ENCODE measurements around the gene PPARA.

Gene PPARA

DNA sequence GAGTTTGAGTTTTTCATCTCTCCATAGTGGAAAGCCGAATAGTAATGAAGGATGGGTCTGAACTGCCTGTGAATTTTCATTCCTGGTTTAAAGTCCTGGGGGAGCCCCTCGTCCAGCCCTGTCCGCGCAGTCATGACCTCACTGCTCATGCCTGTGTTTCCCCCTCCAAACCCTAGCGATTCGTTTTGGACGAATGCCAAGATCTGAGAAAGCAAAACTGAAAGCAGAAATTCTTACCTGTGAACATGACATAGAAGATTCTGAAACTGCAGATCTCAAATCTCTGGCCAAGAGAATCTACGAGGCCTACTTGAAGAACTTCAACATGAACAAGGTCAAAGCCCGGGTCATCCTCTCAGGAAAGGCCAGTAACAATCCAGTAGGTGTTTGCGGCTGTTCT, 69.3 kb downstream of the PPARA start:
- no peak for DNase-seq

DNA sequence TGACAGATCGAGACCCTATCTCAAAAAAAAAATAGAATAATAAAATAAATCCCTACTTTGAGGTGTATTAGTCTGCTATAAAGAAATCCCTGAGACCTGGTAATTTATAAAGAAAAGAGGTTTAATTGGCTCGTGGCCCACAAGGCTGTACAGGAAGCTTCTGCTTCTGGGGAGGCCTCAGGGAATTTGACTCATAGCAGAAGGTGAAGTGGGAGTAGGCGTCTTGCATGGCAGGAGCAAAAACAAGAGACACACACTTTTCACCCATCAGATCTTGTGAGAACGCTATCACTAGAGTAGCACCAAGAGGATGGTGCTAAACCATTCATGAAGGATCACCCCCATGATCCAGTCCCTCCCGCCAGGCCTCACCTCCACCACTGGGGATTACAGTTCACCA, 70.6 kb downstream of the PPARA start:
- no peak for DNase-seq

DNA sequence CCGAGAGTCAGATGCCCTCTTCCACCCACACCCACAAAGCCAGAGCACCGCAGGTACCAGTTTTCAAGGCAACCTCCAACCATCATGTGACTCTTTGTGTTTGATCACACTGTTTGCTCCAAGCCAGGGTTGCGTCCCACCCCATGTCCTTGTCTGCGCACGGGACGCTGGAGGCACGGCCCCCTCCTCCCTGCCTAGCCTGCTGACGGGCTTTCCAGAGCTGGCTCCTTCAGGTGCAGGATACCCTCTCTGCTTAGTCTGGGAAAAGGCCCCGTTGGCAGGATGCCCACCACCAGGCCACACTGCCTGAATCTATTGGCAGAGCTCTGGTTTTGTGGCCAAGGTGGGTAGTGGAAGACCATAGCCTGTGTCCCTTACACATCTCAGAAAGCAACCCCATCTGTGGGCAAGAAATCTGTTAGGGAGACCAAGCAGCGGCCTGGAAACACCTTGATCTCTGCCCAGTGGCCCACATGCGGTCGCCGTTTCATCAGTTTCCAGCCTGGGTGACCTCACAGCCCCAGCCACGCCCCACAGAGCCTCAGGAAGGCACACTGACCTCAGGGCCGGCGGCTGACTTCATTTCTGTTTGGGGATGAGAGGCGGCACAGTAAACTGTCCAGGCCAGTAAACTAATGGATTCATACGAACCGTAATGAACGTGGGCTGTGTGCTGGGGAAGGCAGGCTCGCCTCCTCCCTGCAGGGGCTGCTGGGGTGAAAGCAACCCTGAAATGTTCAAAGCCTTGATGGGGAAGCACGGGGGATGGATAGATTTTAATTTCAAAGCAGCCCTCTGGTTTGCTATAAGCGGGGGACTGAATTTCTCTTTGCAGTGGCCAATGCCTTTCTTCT, 73.9 kb downstream of the PPARA start:
- DNase-seq, result no peak

DNA sequence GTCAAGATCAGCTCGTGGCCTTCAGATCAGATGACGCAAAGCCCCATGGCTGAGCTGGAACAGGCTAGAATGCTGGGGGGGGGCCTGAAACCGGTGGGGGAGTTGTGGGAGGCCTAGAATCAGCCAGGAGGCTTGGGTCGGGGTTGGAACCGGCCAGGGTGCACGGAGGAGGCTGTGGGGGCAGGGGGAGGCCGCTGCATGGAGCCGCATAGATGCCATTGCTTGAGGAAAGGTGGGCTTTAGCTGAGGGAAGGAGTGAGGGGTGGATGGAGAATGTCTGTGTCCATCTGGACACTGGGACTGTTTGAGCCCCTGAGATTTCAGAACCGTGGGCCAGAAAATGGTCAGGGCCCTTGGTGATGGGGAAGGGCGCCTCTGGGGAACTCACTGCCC, 74.6 kb downstream of the PPARA start:
- no peak for DNase-seq

DNA sequence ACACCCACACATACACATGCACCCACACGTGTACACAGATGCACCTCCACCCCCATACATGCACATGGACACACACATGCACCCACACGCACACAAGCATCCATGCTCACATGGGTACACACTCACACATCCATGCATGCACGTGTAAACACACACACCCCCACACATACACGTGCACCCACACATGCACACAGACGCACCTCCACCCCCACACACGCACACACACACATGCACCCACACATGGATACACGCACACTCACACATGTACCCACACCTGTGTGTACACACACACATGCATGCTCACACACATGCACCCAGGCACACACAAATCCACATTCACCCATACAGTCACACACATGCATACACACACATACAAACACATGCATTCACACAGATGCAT, 75.3 kb downstream of the PPARA start:
- no peak for DNase-seq

GRCh38 chr22:46226577-46226976, 76.3 kb downstream of the PPARA start:
- DNase-seq, result no peak

- no peak for DNase-seq
These were observed 79.4 kb downstream of the PPARA start for GRCh38 chr22:46229701-46230100.

- no peak for DNase-seq
These were observed 80.1 kb downstream of the PPARA start for GRCh38 chr22:46230262-46230901.

DNA sequence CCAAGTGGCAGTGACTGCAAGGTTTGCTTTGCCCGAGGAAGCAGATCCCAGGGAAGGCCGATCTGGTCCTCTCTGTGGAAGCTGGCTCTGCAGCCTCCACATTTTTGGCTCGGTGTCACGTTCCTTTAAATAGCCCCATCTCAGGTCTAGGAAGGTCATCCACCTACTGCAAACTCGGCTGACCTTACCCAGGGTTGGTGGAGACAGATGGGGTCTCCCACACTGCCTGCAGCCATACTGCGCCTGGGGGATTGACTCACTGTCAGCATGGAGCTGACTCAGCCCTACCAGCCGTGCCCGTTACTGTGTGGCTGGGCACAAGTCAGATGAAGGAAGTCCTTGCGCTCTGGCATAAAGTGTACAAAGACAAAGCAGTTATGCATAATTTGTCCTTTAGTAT, 82.9 kb downstream of the PPARA start:
- peak; percentile 60 for DNase-seq

- DNase-seq, result no peak
These were observed 84.6 kb downstream of the PPARA start for GRCh38 chr22:46234969-46235368.

DNA sequence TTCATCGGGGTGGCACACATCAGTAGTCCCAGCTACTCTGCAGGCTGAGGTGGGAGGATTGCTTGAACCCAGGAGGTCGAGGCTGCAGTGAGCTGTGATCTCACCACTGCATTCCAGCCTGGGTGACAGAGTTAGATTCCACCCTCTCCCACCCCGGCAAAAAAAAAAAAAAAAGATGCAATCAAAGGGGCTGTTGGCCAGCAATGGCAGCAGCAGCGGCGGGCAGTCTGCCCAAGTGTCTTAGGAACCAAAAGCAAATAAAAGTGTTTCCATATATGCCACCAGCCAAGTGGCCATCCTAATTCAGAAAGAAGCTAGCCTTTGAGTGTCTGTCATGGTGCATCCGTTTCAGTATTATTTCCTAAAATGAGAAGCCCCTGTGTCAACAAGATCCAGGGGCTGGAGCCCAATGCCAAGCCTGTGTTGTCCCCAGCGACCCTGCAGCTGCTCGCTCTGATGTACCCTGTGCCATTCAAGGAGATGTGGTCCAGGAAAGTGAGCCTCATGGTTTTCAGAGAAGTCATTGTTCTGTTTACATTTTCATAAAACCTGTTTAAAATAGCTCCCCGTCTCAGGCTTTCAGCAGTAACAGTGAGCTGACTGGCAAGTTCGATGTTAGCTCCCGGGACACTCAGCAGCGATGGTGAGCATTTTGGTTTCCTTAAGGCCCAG, 87.3 kb downstream of the PPARA start:
- no peak for DNase-seq

- no peak for DNase-seq
These were observed 88.2 kb downstream of the PPARA start for GRCh38 chr22:46238541-46238940.

GRCh38 chr22:46239261-46240048, 89.1 kb downstream of the PPARA start:
- no peak for DNase-seq

DNA sequence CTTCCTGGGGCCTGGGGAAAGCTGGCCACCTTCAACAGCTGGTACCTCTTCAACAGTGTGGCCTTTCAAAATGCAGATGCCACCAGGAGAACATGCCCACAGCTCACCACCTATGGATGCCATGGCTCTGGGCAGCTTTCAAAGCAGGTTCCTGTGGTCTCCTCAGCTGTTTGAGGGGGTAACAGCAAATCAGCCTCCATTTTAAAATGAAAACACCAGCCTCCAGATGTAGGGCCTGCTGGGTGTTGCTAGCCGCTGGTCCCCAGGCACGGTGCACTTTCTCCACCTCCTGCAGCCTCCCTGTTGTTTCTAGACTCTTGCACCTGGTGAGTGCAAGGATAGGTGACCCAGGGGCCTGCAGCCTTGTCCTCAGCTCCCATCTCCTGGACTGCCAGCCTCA, 89.7 kb downstream of the PPARA start:
- no peak for DNase-seq

DNA sequence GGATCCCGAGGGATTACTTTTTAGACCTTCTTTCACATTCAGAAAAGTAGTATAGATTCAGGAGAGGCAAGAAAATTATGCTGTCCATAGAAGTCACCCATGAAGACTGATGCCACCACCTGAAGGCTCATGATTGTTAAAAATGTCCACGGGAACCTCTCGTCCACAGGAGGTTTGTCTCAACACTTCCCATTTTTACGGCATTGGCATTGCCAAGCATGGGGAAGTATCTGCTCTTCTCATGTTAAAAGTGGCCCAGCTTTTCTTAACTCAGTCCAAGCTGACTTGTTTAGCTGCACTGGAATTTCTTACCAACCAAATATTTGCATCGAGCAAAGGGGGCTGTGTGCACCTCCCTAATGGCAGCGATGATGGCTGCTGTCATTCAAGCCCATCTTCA, 90.2 kb downstream of the PPARA start:
- no peak for DNase-seq

DNA sequence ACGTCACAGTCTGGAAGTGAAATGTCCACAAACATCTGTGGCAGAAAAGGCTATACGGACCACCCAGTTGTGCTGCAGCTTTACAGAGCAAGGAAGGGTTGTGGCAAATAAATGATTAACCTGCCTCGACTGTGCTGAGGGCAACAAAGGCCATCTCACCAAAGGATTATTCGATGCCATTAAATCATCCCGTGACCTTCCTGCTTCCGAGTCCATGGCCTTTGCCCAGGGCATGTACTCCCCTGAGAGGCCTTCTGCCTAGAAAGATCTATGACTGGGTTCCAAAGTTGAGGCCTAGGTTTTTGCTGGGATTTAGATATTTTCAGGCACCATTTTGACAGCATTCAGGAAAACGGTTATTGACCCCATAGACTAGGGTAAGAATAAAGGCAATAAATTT, 90.6 kb downstream of the PPARA start:
- no peak for DNase-seq

DNA sequence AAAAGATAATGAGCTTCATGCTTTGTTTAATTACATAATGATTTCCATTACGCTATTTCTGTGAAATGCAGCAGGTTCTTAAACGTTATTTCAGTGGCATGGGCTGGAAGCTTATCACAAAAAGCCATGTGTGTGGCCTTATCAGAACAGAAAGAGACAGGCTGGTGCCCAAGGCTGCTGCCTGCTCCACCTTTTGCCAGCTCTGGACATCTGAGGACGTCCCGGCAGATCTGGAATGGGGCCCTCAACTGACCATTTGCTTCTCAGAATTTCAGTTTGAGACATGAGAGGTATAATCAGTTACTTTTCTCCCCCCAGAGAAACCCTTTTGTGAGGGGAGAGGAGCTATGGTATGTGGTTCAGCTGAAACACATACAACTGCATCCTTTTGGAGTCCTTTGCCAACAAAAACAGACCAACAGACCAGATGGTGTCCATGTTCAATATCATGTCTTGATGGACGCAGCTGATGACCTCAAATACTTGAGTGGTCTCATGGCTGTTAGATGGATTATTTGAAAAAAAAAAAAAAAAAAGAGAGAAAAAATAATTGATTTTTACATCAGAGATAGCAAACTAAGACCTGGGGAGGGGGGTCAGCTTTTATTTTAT, 91.2 kb downstream of the PPARA start:
- DNase-seq, result no peak

GRCh38 chr22:46242076-46242475, 91.8 kb downstream of the PPARA start:
- DNase-seq, result no peak

- DNase-seq, result no peak
These were observed 94.4 kb downstream of the PPARA start for GRCh38 chr22:46244771-46245170.

DNA sequence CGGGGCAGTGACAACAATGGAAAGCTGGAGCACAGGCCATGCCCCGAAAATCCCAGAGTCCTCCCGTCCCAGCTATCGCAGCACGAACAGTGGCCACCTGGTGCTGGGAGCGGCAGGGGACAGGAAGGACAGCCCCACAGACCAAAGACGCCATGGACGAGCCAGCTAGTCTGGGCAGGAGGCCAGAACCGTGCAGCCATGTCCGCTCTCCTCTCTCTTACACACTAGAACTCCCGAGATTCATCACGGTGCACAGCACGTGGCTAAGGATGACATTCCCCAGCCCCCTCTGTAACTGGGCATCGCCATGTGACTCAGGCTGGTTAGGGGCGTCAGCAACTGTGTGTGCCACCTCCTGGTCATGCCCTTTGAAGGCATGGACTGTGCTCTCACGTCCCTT, 95.2 kb downstream of the PPARA start:
- no peak for DNase-seq

DNA sequence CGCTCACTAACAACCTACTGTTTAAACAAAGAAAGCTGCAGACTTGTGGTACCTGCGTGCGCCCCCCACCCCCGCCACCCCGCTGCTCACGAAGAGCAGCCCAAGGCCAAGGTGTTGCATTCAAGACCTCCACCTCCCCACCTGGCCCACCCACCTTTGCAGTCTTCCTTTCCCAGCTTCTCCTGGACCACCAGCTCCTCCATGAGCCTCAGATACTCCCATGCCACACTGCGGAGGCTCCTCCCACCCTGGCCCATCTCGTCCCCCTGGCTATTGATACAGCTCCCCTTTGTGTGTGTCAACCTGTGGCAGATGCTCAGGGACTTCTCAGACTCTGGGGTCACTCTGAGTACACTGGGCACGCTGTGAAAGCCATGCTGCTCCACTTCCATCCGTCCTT, 95.9 kb downstream of the PPARA start:
- DNase-seq, result no peak

- no peak for DNase-seq
These were observed 97.2 kb downstream of the PPARA start for GRCh38 chr22:46247443-46247975.

Data from fibroblast of skin of scalp (primary cell).